HG02642 (cell line): ENCODE results near the gene RBM26.

Source experiments
- ATAC-seq: cut with Tn5 transposase; IDR thresholded peaks from one replicate; pipeline ENCODE4 v1.9.1; 2021; ENCODE audit warnings: mild to moderate bottlenecking; ENCODE audit not compliant: unreplicated experiment, poor library complexity

RBM26 gene

DNA sequence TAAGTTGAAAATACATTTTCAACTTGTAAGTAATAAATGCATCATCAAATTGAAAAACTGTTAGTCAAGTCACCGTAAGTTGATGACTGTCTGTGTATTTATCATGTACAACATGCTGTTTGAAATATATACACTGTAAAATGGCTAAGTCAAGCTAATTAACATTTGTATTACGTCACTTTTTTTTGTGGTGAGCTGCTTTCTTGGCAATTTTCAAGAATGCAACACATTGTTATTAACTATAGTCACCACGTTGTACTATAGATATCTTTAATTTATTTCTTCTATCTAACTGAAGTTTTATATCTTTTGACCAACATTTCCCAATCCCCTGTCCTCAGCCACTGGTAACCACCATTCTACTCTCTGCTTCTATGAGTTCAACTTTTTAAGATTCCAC lies 57.0 kb downstream of the RBM26 start:
- no peak for ATAC-seq

DNA sequence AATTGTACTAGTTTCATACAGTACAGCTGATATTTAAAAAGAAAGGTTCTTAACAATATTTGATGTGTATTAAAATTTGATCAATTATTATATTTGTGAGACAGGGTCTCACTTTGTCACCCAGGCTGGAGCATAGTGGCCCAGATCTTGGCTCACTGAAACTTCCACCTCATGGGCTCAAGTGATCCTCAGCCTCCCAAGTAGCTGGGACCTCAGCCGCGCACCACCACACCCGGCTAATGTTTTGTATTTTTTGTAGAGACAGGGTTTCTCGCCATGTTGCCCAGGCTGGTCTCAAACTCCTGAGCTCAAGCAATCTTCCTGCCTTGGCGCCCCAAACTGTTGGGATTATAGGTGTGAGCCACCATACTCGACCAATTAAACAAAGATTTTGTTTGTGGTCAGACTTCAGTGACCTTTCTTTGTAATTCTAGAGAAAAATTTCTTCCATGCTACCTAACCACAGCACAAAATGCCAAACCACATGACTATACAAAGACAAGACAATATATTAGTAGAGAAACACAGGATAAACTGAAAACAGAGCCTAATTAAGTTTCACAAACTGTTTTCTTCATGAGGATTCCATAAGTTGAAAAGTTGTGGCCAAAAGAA lies 59.6 kb downstream of the RBM26 start:
- ATAC-seq: no peak

DNA sequence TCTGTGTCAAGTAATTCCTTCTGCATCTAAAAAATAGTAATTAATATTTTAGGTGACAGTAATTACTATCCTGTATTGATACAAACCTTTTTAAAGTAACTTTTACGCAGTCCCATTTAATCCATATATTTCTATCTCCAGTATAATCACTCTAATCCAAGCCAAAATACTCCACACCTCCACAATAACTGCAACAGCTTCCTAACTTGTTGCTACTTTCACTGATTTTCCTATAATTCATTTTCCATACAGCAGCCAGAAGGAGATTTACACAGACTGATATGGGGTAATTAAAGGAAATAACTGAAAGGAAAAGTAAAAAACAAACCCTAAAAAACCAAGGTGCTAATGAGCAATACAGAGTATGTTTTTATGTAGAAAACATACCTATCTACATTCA lies 64.9 kb downstream of the RBM26 start:
- no peak for ATAC-seq

DNA sequence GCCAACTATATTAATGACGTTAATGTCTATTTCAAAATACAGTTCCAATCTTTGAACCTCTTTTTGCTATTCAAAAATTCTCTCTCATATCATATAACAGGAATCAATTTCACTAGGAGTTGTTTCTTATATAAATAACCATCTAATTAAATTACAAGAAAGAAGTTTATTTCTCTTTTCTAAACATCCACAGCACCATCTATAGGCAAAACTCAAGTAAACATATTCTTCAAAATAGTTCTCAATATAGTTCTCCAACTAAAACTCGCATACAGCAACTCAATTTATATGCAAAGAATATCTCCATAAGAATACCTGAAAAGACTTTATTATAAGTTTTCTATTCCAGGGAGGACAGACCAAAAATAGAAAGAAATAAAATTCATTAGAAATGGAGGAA lies 65.6 kb downstream of the RBM26 start:
- no peak for ATAC-seq

DNA sequence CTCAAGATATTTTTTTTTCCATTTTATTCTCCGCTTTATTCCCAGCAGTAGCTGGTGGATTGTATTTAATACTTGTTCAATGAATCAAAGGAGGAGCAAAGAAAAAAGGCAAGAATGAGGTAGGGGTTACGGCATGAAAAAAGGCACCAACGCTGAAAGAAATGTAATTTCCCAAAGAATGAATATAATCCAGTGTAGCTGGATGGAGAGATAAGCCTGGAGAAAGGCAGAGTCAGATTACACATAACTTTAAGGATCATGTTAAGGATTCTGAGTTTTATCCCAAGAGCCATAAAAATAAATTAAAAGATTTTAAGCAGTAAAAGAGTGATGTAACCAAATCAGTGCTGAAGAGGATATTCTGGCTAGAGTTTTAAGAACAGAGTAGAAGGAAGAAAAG lies 67.7 kb downstream of the RBM26 start:
- no peak for ATAC-seq

DNA sequence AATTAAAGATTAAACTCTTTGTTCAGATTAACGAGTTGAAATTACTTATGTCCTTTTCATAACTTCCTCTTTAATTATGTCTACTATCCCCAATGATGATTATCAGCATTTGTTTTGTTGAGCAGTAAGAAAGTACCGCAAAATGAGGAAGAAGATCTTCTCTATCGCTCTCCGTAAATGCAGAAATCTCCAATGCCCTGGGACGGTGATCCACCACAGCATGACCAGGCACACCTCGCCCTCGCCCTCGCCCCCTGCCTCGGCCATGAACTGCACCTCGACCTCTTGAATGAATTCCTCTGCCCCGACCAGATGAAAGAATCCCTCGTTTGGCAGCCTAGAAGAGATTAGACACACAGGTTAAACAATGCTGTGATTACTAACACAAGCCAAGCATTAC lies 69.1 kb downstream of the RBM26 start:
- no peak for ATAC-seq

DNA sequence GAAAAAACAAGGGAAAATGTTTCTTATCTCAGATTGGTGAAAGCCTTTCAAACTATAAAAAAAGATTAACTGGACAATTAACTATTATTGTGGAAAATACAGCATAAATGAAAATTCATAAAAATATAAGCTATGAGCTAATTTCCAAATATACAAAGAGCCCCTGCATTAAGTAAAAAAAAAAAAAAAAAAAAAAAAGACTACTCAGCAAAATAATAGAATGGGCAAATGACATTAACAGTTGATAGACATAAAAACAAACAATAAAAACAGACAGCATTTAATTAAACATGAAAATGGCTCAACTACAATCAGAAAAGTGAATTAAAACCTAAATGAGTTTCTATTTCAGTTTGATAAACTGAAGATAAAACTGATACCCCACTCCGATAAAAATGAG lies 77.5 kb downstream of the RBM26 start:
- no peak for ATAC-seq

DNA sequence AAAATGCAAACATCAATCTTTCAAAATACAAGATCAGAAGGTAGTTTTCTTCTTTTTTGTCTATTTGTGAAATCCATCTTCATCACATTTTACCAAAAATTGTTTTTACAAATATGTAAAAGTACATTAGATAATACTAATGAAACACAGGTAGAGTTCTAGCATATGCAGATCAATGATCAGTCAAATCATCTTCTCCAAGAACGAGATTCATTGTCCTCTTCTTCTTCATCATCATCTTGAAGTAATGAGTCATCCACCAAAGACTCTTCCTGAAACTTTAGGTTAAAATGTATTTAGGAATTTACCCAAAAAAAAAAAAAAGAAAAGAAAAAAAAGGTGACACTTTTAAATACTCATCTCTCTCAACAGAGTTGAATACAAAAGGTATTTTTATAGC lies 85.6 kb downstream of the RBM26 start:
- no peak for ATAC-seq

DNA sequence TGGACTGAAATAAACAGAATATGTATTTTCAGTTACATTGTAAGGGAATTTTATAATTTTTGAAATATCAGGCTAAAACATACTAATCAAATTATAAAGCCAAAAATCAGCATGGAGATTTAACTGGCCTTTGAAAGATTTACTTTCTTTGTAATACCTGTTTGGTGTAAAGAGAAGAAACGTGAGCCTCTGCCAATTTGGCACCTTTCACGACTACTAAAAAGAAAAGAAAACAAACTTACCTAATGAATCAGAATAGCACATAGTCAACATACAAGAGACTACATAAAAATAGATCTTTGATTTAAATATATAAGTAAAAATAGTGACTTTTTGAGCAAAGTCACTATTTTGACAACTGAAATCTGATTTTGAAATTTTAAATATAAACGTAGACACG lies 87.4 kb downstream of the RBM26 start:
- no peak for ATAC-seq

DNA sequence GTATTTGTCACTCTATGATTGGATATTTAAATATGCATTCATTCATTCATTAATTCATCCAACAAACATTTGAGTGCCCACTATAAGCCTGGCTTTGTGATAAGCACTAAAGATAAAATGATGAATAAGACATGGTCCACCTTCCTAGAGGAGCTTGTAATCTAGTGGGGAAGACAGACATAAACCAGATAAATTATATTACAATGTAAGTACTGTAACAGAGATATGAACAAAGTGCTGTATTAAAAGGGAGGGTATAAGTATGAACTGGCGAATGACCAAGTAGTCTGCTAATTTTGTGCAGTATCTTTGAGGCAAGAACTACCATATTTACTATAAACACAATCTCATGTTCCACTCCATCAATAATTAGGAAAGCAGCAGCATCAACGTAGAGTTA lies 88.2 kb downstream of the RBM26 start:
- ATAC-seq: no peak

DNA sequence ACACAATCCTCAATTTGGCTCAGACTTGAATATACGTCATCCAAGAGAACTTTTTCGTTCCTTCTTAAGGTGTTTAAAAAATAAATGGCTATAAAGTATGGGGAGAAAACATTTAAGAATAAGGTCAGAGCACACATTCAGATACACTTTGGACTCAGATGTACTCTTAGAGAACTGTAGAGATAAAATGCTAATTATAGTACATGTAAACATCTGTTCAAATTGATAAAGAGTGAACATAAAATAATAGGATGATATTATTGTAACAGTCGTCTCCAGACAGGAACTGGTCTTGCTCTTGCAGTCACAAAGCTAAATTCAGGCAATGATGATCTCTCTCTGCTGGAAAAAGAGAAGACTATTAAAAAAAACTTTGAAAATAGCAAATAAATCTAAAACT lies 91.4 kb downstream of the RBM26 start:
- ATAC-seq: no peak

DNA sequence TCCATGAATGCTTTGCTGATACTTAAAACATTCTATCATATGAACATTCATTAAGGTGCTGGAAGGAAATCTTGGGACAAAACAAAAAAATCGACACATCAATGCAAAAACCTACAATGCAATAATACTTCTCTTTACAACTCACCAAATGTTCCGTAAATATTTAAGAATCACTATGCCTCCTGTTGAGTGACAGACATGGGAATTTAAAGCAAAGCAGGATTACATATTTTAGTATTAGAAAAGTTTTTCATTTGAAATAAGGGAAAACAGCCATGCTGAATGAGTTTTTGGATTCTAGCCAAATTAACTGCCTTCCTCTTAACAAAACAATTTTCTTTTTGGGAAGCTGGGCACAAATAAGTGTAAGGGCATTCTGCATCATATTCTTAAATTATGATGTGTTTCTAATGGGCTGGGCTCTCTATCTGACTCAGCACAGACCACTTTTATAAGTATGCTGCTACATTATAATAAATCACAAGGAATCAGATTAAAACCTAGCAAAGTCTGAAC lies 93.7 kb downstream of the RBM26 start:
- ATAC-seq: no peak

DNA sequence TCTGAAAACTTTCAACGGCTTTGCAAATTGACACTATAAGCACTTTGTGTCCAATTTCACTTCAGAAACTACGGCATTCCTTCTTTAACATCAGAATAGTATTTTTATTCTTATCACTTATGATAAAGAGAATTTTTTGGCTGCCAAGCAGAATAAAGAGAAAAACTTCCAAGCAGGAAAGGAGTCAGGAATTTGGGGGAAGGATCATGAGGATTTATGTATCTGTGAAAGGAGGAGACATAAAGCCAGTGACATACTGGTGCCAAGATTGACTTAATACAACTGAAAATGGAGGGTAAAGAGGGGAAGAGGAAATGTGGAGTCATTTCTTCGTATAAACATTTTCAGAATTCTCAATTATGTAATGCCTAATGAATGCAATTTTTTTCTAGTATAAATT lies 94.7 kb downstream of the RBM26 start:
- ATAC-seq: no peak

DNA sequence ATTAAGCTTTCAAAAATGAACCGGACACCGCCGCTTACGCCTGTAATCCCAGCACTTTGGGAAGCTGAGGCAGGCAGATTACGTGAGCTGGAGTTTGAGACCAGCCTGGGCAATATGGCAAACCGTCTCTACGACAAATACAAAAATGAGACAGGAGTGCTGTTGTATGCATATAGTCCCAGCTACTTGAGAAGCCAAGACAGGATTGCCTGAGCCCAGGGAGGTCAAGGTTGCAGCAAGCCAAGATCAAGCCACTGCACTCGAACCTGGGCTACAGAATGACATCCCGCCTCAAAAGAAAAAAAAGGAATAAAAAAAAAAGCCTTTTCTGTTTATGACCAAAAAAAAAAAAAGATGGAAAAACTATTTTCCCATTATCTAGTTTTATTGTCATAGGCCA lies 96.4 kb downstream of the RBM26 start:
- no peak for ATAC-seq

DNA sequence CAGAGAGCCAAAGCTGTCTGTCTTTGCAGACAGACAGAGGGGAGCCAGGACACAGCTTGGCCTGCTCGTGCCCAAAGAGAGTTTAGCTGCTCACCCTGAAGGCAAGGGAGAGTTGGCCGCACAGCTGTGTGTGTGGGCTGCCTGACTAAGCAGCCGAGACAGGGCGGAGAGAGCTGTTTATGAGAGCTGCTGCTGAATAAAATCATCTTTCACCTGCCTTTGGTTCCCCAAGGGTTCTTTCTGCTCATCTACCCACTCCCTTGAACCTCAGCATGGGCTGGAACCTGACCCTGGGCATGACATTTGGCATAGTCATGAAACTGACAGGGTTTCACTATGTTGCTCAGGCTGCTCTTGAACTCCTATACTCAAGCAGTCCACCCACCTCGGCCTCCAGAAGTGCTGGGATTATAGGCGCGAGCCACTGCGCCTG lies 98.2 kb downstream of the RBM26 start:
- ATAC-seq: peak; percentile 79

DNA sequence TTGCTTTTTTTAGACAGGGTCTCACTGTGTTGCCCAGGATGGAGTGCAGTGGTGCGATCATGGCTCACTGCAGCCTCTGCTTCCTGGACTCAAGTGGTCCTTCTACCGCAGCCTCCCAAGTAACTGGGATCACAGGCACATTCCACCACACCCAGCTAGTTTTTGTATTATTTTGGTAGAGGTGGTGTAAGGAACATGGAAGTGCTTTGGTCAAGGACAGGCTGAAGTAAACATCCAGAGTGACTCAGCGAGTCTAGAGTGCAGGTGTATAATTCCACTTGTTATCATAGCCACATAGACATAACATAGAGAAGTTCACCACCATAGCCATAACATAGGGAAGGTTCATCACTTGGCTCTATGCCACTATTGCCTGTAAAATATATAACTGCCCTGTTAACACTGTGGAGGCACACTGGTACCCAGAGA lies 98.6 kb downstream of the RBM26 start:
- peak; percentile 43 for ATAC-seq

DNA sequence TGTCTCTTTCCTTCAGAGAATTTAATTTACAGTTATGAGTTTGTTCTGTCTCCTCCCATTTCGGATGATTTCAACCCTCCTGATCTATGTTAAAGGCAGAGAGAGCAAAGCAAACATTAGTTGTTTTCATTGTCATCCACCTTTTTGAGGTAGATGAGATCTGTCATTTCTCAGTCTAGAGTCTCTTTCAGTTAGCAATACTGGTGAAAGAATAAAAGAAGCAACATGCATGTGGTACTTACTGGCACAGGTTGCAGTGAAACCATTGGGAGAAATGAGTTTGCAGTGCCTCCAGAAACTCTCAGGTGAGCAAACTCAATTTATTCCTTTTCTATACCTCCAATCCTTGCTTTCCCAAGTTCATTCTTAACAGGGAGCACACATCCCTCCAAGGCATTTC lies 99.4 kb downstream of the RBM26 start:
- ATAC-seq: no peak

DNA sequence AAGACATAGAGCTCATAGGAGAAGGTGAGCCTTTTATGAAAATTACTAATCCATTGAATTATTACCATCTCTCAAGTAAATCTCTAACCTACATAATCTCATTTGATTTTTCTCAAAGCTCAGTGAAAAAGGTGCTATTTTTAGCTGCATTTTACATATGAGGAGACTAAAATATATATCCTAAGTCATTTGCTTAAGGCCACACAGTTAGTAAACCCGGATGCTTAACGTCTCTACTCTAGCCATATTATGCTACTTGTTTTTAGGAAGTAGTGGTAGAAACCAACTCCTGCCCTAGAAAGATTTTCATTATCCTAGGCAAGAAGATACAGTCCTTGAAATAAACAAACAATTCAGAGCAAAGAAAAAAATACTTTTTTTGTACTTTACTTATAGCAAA lies 108.9 kb downstream of the RBM26 start:
- peak; percentile 60 for ATAC-seq

DNA sequence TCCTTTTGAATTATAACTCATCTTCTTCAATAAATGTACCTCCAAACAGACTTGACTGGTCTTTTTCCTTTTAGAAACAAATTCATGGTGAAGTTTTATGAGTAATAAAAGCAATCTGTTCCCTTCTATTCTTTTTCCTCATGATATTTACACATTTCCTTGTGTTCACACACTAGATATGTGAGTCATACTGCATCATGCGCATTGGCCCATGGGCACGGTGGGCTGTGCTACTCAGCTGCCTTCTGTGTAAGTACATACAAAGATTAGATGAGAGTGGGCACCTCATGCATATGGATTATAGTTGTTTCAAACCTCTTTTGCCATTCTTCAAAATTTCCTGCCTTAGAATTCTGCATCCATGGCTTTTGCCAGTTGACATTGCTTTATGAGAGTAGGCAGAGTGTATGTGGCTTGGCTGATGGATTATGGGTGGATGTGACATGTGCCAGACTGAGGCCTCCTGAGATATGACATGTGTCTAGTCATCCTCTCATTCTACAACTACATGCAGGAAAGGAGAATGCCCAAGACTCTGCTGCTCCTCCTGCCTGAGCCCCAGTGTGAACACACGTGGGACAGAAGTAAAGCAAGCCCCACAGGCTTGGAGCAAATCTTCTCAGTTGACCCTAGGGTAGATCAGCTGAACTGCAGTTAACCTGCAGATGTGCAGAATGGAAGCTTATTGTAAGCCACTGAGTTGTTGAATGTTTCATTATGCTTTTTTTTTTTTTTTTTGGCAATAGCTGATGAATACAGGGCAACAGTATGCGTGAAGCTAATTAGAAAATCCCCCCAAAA lies 109.9 kb downstream of the RBM26 start:
- ATAC-seq: no peak

DNA sequence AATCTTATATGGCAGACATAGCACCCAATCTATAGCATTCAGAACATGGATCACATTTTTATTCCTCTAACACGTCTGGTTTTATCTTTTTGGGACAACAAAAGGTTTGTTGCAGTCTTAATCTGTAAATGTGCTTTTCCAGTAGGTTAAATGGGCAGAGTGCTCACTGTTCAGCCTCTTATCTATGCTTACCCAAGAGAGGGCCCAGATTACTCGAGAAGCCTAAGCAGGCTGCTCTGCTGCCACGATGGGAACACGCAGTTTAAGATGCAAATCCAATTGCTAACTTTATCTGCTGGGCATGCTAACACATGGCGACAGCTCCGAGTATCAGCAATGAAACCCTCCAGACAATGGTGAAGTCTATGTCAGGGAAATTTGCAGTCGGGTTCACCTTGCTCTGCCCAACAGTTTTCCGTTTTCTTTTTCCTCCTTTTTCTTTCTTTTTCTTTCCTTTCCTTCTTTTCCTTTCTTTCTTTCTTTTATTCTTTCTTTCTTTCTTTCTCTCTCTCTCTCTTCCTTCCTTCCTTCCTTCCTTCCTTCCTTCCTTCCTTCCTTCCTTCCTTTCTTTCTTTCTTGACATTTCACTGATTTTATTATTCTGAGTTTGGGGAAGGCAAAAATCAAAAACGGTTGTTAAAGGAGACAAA lies 115.3 kb downstream of the RBM26 start:
- no peak for ATAC-seq

DNA sequence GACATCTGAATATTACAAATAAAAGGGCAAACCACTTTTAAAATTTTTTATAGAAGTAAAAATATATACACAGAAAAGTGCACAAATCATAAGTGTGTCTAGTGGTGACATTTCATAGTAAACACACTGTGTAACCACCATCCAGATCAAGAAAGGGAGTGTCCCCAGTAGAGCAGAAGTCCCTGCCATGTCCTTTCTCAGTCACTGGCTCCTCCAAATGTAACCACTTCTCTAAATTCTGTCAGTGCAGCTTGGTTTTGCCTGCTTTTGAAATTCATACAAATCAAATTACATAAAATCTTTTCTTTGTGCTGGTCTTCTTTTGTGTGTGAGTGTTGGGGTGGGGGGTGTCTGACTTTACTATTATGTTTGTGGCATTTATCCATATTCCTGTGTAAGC lies 116.5 kb downstream of the RBM26 start:
- no peak for ATAC-seq
